IMR-90 (cell line): ENCODE results near the gene PLBD2. TPM values are rescaled to one million over a fixed set of nuclear protein-coding genes. Genes with fewer than 3 reads are reported as not detected.

Source experiments
- ATAC-seq: fragments of 200-7000 bp; cut with Tn5 transposase; 2 replicates; pipeline ENCODE4 v1.9.1; 2020; ENCODE audit warnings: low read depth, mild to moderate bottlenecking, moderate library complexity
- BruUV-seq: library from RNA; stranded (reverse); fragments of 400-500 nt; replicated peaks from 2 replicates; lab custom pipeline; 2021; lab: Mats Ljungman, UMichigan
- CTCF ChIA-PET: fragments of 300-600 bp; formaldehyde crosslinking; extraction: SDS; loops from one replicate; lab custom pipeline; 2021; ENCODE audit warnings: antibody characterized with exemption; lab: Yijun Ruan, JAX
- POLR2A ChIA-PET: fragments of 300-600 bp; sonication (Branson Sonifier 250); formaldehyde crosslinking; loops from one replicate; lab custom pipeline; 2022; ENCODE audit warnings: antibody characterized with exemption; ENCODE audit not compliant: unreplicated experiment; lab: Charles Lee
- DNase-seq: peaks from one replicate; pipeline ENCODE4 v3.0.0; 2013
- H2AFZ ChIP-seq: replicated peaks from 2 replicates; pipeline ENCODE3; 2013; ENCODE audit warnings: low read length, mild to moderate bottlenecking; ENCODE audit not compliant: poor library complexity
- H2AK5ac ChIP-seq: 2 replicates; pipeline ENCODE4 v1.6.1; 2013; ENCODE audit warnings: low read depth, low read length, inconsistent platforms
- H2AK9ac ChIP-seq: replicated peaks from 2 replicates; pipeline ENCODE3; 2013; ENCODE audit warnings: mild to moderate bottlenecking, low read depth, low read length, moderate library complexity; ENCODE audit not compliant: poor library complexity
- H2BK120ac ChIP-seq: 2 replicates; pipeline ENCODE4 v1.6.1; 2013; ENCODE audit warnings: low read depth, low read length, inconsistent platforms
- H2BK15ac ChIP-seq: 3 replicates; pipeline ENCODE4 v1.6.1; 2013; ENCODE audit warnings: low read depth, low read length, inconsistent platforms
- H2BK20ac ChIP-seq: 2 replicates; pipeline ENCODE4 v1.6.1; 2013; ENCODE audit warnings: low read depth, mild to moderate bottlenecking, inconsistent platforms, low read length, moderate library complexity
- H2BK5ac ChIP-seq: 2 replicates; pipeline ENCODE4 v1.6.1; 2013; ENCODE audit warnings: mild to moderate bottlenecking, low read depth, low read length, inconsistent platforms; ENCODE audit not compliant: poor library complexity, severe bottlenecking
- H3K14ac ChIP-seq: replicated peaks from 2 replicates; pipeline ENCODE4 v1.6.1; 2013; ENCODE audit warnings: low read depth, low read length, inconsistent platforms
- H3K18ac ChIP-seq: 2 replicates; pipeline ENCODE4 v1.6.1; 2013; ENCODE audit warnings: low read depth, low read length, control low read depth
- H3K23ac ChIP-seq: 2 replicates; pipeline ENCODE4 v1.6.1; 2013; ENCODE audit warnings: low read depth, low read length, inconsistent platforms
- H3K27ac ChIP-seq: 2 replicates; pipeline ENCODE4 v1.5.1; 2013; ENCODE audit warnings: mild to moderate bottlenecking, control low read depth, low read length; ENCODE audit not compliant: insufficient read depth
- H3K27me3 ChIP-seq: 2 replicates; pipeline ENCODE4 v1.6.1; 2013; ENCODE audit warnings: low read length; ENCODE audit not compliant: control insufficient read depth, insufficient read depth
- H3K36me3 ChIP-seq: 2 replicates; pipeline ENCODE4 v1.6.1; 2013; ENCODE audit warnings: low read length, mixed read lengths; ENCODE audit not compliant: control insufficient read depth, insufficient read depth
- H3K4ac ChIP-seq: 2 replicates; pipeline ENCODE4 v1.6.1; 2013; ENCODE audit warnings: low read depth, low read length, inconsistent platforms
- H3K4me1 ChIP-seq: 2 replicates; pipeline ENCODE4 v1.6.1; 2013; ENCODE audit warnings: low read length, mixed read lengths; ENCODE audit not compliant: control insufficient read depth, insufficient read depth
- H3K4me2 ChIP-seq: 2 replicates; pipeline ENCODE4 v1.6.1; 2013; ENCODE audit warnings: low read depth, mild to moderate bottlenecking, control low read depth, low read length, moderate library complexity
- H3K4me3 ChIP-seq: 2 replicates; pipeline ENCODE4 v1.5.1; 2013; ENCODE audit warnings: low read depth, mild to moderate bottlenecking, control low read depth, low read length, moderate library complexity; ENCODE audit not compliant: insufficient read depth
- H3K56ac ChIP-seq: 2 replicates; pipeline ENCODE4 v1.6.1; 2013; ENCODE audit warnings: low read length, inconsistent platforms; ENCODE audit not compliant: insufficient read depth; ENCODE audit errors: extremely low read depth
- H3K79me1 ChIP-seq, 2 experiments: 2 replicates each; pipeline ENCODE4 v1.6.1; 2013; ENCODE audit warnings: low read length in 2 of 2, inconsistent platforms in 1 of 2, low read depth in 1 of 2
- H3K9ac ChIP-seq: 2 replicates; pipeline ENCODE4 v1.6.1; 2013; ENCODE audit warnings: low read depth, low read length, control low read depth
- H3K9me1 ChIP-seq: 2 replicates; pipeline ENCODE4 v1.6.1; 2013; ENCODE audit warnings: low read length, inconsistent platforms; ENCODE audit not compliant: insufficient read depth
- H3K9me3 ChIP-seq: 2 replicates; pipeline ENCODE4 v1.6.1; 2013; ENCODE audit warnings: low read length; ENCODE audit not compliant: control insufficient read depth, insufficient read depth
- H4K20me1 ChIP-seq: 2 replicates; pipeline ENCODE4 v1.6.1; 2013; ENCODE audit warnings: low read length, inconsistent platforms; ENCODE audit not compliant: insufficient read depth
- H4K5ac ChIP-seq: 2 replicates; pipeline ENCODE4 v1.6.1; 2013; ENCODE audit warnings: mild to moderate bottlenecking, low read depth, low read length, control low read depth
- H4K8ac ChIP-seq, 2 experiments: 2 replicates each; pipeline ENCODE4 v1.6.1; 2013; ENCODE audit warnings: low read depth in 2 of 2, low read length in 2 of 2, control low read depth in 1 of 2, inconsistent platforms in 1 of 2
- H4K91ac ChIP-seq: 2 replicates; pipeline ENCODE4 v1.6.1; 2013; ENCODE audit warnings: low read depth, low read length, inconsistent platforms; ENCODE audit not compliant: insufficient read depth
- FOS ChIP-seq: fragments of 150-350 bp; IDR thresholded peaks from 2 replicates; pipeline ENCODE4 v1.6.1; 2016; ENCODE audit warnings: low read depth, low read length
- MAZ ChIP-seq: IDR thresholded peaks from 2 replicates; pipeline ENCODE4 v1.6.1; 2012; ENCODE audit warnings: low read depth, mild to moderate bottlenecking, low read length, improper control_type of control experiment, moderate library complexity, borderline replicate concordance
- MXI1 ChIP-seq: IDR thresholded peaks from 2 replicates; pipeline ENCODE4 v1.6.1; 2012; ENCODE audit warnings: low read depth, mild to moderate bottlenecking, low read length, moderate library complexity, borderline replicate concordance
- POLR2A ChIP-seq: IDR thresholded peaks from 2 replicates; pipeline ENCODE4 v1.6.1; 2012; ENCODE audit warnings: mild to moderate bottlenecking, low read depth, low read length
- RCOR1 ChIP-seq: IDR thresholded peaks from 2 replicates; pipeline ENCODE4 v1.6.1; 2012; ENCODE audit warnings: mild to moderate bottlenecking, low read length, improper control_type of control experiment; ENCODE audit not compliant: insufficient replicate concordance
- USF2 ChIP-seq: fragments of 150-350 bp; IDR thresholded peaks from 2 replicates; pipeline ENCODE4 v1.6.1; 2017; ENCODE audit warnings: mild to moderate bottlenecking, antibody characterized with exemption, low read length, low read depth
- WGBS, 2 experiments: methylation state at CpG; one replicate each; pipeline versions ENCODE4 v1.1.5 to v1.1.7; 2013; ENCODE audit warnings: missing lambda C conversion rate in 2 of 2; ENCODE audit not compliant: insufficient read length in 1 of 2; ENCODE audit errors: extremely low coverage in 2 of 2; 5-methylcytosine and 5-hydroxymethylcytosine counted together
- dilution Hi-C: fragments of 300-500 bp; cut with HindIII; formaldehyde crosslinking; loops from one replicate; pipeline ENCODE4 v1.14.3; 2018; ENCODE audit warnings: low sequenced_read_pairs; ENCODE audit not compliant: unreplicated experiment
- in situ Hi-C: fragments of 300-500 bp; cut with MboI; formaldehyde crosslinking; loops from 3 replicates; pipeline ENCODE4 v1.14.3; 2019; ENCODE audit warnings: low sequenced_read_pairs, inconsistent platforms, mixed read lengths
- intact Hi-C: fragments of 100-400 bp; cut with micrococcal nuclease; formaldehyde crosslinking; loops from 2 replicates; pipeline ENCODE4 v1.10.0; 2022
- polyA plus RNA-seq, 3 experiments: library from polyadenylated mRNA; depleted of rRNA; stranded (reverse); fragments of >200 nt; gene quantifications; 2 replicates each; pipeline ENCODE4 v1.2.3, GENCODE V29; 2012; ENCODE audit warnings: low replicate concordance in 1 of 3
- total RNA-seq: library from RNA; depleted of rRNA; stranded (reverse); fragments of >200 nt; gene quantifications from 2 replicates; pipeline ENCODE4 v1.2.3, GENCODE V29; 2012

The PLBD2 gene
- total and polyA plus RNA-seq, 2 of the 4 experiments (the other 2 are of a cell fraction): 7.3 to 44.5 TPM

GRCh38 chr12:113332688-113333417, 25.5 kb upstream of the PLBD2 start:
- no peak for ATAC-seq
- intact Hi-C loops: no loop called here
- dilution Hi-C loops: no loop called here

More at GRCh38 chr12:113332688-113333417, 25.5 kb upstream of the PLBD2 start:
- Histone ChIP-seq H3K14ac (no peak overlapping the region), H2BK15ac (no peak overlapping the region), H4K20me1 (no peaks in the 10 kb centered on the region), H4K8ac (no peak overlapping the region), H3K36me3 (peaks cover 10% of the 10 kb centered on the region; the same call in 1 of the 2 replicates), H3K27me3 (no peaks in the 10 kb centered on the region), H3K56ac (no peak overlapping the region), H3K4me2 (no peak overlapping the region; the same call in 1 of the 2 replicates), H3K9ac (no peak overlapping the region), H2AK9ac (peak overlapping the region; percentile 42), H4K5ac (no peak overlapping the region), H2BK20ac (no peak overlapping the region), H2BK120ac (no peak overlapping the region), H3K9me3 (no peaks in the 10 kb centered on the region), H3K4ac (no peak overlapping the region), H2BK5ac (no peak overlapping the region), H4K91ac (no peak overlapping the region), H2AK5ac (no peak overlapping the region), H3K18ac (no peak overlapping the region), H3K4me1 (peaks cover 1% of the 10 kb centered on the region; the same call in 1 of the 2 replicates), H2AFZ (no peak overlapping the region), H3K23ac (no peak overlapping the region), H3K79me1 (peaks cover 7 to 19% of the 10 kb centered on the region in 2 experiments), H3K27ac (no peak overlapping the region), H3K9me1 (0 out of 2 replicates have a peak, but pooled peaks cover 3% of the 10 kb centered on the region), H3K4me3 (no peak overlapping the region)
- DNase-seq: no peak
- BruUV-seq: no TSS peak
- CTCF ChIA-PET: interaction anchor here (0.7 kb wide), 1 partner anchor 93 kb away, joined by 3 read pairs; no protein-coding TSS in a partner anchor
- whole genome bisulfite sequencing, 2 experiments: 95% methylated on average over 7 of the region's 17 CpGs; no CpG with 5 or more reads in 1 of the 2 experiments
- TF ChIP-seq MXI1 (no peak), RCOR1 (no peak), POLR2A (no peak), MAZ (no peak), USF2 (no peak), FOS (no peak)
- POLR2A ChIA-PET: no interaction called here
- in situ Hi-C loops: no loop called here
